Measurements from ENCODE around the gene CNOT3. TPM values are rescaled to one million over a fixed set of nuclear protein-coding genes. Genes with fewer than 3 reads are reported as not detected.
A peak's percentile ranks its signal among the peaks of the same experiment; 100 is the strongest.

The CNOT3 gene
- total and polyA plus RNA-seq, 2 of the 13 experiments (the other 11 are each of a cell fraction or from before 2014, with no cell fraction given) = 4.3 to 5.8 TPM

GRCh38 chr19:54168174-54168917 is 30.8 kb downstream of the CNOT3 start (continued):
- TF ChIP-seq PLSCR1 (CRISPR knock-in tag; IDR thresholded peaks at IDR 0.05; ENCODE audit: borderline replicate concordance) = no peak
- TF ChIP-seq HNRNPK (IDR thresholded peaks at IDR 0.05; ENCODE audit: low read depth, low read length, poor library complexity, severe bottlenecking) = no peak
- peak; percentile 28; the same call in 1 of the 2 replicates for TF ChIP-seq GATAD2A (CRISPR knock-in tag; IDR thresholded peaks at IDR 0.05)

DNA sequence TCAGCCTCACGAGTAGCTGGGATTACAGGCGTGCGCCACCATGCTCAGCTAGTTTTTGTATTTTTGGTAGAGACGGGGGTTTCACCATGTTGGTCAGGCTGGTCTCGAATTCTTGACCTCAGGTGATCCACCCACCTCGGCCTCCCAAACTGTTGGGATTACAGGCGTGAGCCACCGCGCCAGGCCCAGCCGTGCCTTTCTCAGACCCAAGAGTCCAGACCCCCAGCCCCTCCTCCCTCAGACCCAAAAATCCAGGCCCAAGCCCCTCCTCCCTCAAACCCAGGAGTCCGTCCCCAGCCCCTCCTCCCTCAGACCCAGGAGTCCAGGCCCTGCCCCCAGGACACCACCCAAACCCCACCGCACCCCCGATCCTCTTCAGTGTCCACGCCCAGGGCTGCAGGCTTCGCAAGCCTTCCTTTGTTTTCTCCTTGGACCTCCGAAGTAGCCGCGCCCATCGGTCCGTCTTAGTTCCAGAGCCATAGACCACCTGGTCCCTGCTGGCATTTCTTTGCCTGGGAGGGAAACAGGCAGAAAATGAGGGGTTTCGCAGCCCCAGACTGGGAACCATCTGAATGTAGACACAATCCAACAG is 31.7 kb downstream of the CNOT3 start:
- POLR2A ChIA-PET = interaction anchor here (0.6 kb wide), 1 partner anchor 30 kb away, joined by 3 read pairs; no protein-coding TSS in a partner anchor
- H3K4me3 ChIP-seq (replicated peaks in 1 of 3; ENCODE audit: insufficient read depth in 1 of 3, low read depth in 2 of 3, low read length in 3 of 3) = no peak overlapping the region

More for the DNA sequence above, 31.7 kb downstream of the CNOT3 start:
- no peaks in the 10 kb centered on the region for H3K36me3 ChIP-seq (replicated peaks in 1 of 2; ENCODE audit: control insufficient read depth in 1 of 2, insufficient read depth in 2 of 2, low read length in 2 of 2)
- no peak overlapping the region for H2AFZ ChIP-seq (ENCODE audit: low read length)
- no peak overlapping the region for H3K4me2 ChIP-seq (ENCODE audit: low read depth, low read length)
- intact Hi-C loops (cut with micrococcal nuclease; ENCODE audit: unreplicated experiment) = loop anchor here (2.0 kb wide), 1 partner anchor 62 kb away; no protein-coding TSS in a partner anchor
- no peak for ATAC-seq
- CTCF ChIA-PET (ENCODE audit: low intra/inter-chr PET ratio, low total read pairs) = interaction anchor here (1.1 to 1.4 kb wide), 3 partner anchors 62 to 156 kb away, joined by 3 to 18 read pairs (median 7); no protein-coding TSS in a partner anchor
- no peak for DNase-seq (ENCODE audit: low spot score)
- no peaks in the 10 kb centered on the region for H3K9me3 ChIP-seq (ENCODE audit: low read length)
- no peak overlapping the region for H3K9ac ChIP-seq (ENCODE audit: insufficient read depth, low read depth, low read length)
- no TSS peak for BruUV-seq (replicated peaks)
- no peak for FAIRE-seq
- no peaks in the 10 kb centered on the region for H4K20me1 ChIP-seq (ENCODE audit: insufficient read depth, low read length)
- H3K79me2 ChIP-seq (ENCODE audit: insufficient read depth, low read length) = no peaks in the 10 kb centered on the region
- 88% methylated on average over 16 of the region's 21 CpGs for WGBS (ENCODE audit: low lambda C conversion rate)
- in situ Hi-C loops (cut with HindIII; ENCODE audit: extremely low pct_ligation_motif_present, low pct_unique_long_range_greater_than_20kb) = no loop called here
- H3K4me1 ChIP-seq (ENCODE audit: insufficient read depth, low read length) = peaks cover 12% of the 10 kb centered on the region; the same call in 1 of the 2 replicates
- no peaks in the 10 kb centered on the region for H3K27me3 ChIP-seq (ENCODE audit: control insufficient read depth in 1 of 2, insufficient read depth in 2 of 2, low read length in 2 of 2)
- H3K27ac ChIP-seq (ENCODE audit: extremely low read length, insufficient read depth, low read length) = no peak overlapping the region
- TF ChIP-seq ATF2 (CRISPR knock-in tag; IDR thresholded peaks at IDR 0.05) = no peak
- TF ChIP-seq, protein P1, sequence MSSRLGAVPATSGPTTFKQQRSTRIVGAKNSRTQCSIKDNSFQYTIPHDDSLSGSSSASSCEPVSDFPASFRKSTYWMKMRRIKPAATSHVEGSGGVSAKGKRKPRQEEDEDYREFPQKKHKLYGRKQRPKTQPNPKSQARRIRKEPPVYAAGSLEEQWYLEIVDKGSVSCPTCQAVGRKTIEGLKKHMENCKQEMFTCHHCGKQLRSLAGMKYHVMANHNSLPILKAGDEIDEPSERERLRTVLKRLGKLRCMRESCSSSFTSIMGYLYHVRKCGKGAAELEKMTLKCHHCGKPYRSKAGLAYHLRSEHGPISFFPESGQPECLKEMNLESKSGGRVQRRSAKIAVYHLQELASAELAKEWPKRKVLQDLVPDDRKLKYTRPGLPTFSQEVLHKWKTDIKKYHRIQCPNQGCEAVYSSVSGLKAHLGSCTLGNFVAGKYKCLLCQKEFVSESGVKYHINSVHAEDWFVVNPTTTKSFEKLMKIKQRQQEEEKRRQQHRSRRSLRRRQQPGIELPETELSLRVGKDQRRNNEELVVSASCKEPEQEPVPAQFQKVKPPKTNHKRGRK (CRISPR knock-in tag; IDR thresholded peaks at IDR 0.05) = 0 out of 2 replicates have a peak, but pooled peaks have one; percentile 69

Measured in HepG2 (cell line).